ENCODE measurements around the gene CCDC167.
"Not testable (repeated sequence)": the region's sequence is repeated elsewhere in the genome, so short reads cannot be mapped to it uniquely, and the experiment has no call there.

CCDC167 gene

DNA sequence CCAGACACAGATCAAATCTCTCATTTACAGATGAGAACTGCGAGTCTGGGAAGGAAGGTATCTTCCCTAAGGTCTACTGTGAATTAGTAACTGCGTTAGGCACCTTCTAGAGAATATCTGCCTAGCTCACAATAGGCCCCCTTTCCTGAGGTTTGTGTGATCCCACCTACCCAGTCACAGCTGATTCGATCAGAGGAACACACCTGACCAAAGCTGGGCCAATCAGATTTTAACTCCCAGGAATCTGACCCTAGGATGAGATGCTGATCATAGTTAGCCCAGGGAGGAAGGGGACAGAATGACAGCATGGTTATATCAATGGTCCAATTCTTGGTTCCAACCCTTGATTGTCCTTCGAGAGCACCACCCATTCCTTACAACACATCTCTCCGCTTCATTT is 7.4 kb upstream of the CCDC167 start:
- peaks cover 4% of the 10 kb centered on the region; the same call in 1 of the 2 replicates for H3K4me1 ChIP-seq (ENCODE audit: insufficient read depth, low read length)
- no peak overlapping the region for H3K27ac ChIP-seq (ENCODE audit: low read depth, low read length)
- peaks cover 13% of the 10 kb centered on the region for H3K27me3 ChIP-seq (ENCODE audit: insufficient read depth, low read length)
- no peaks in the 10 kb centered on the region for H3K9me3 ChIP-seq (ENCODE audit: insufficient read depth, low read depth, low read length)
- H3K36me3 ChIP-seq (ENCODE audit: insufficient read depth, low read length): no peaks in the 10 kb centered on the region
- 96% methylated on average over 4 of the region's 5 CpGs for WGBS
- no peak overlapping the region for H3K4me3 ChIP-seq (ENCODE audit: low read length)
- H3K9ac ChIP-seq (ENCODE audit: low read depth, low read length): no peak overlapping the region

DNA sequence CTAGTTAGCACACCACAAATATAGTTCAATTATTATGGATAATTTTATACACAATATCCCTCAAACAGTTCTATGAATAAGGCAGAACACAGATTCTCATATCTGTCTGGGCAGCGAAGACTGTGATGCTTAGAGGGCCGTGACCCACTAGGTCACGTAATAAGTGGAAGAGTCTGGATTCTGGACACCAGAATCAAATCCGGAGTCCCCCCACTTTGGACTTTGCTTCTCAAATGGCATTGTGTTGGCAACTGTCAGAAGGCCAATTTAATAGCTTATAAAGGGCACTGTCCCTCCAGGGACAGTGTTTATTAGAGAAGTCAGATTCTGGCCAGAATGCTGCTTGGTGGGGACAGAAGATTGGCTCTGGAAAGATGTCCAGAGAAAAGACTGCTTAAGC is 6.8 kb upstream of the CCDC167 start:
- Histone ChIP-seq H3K36me3 (ENCODE audit: insufficient read depth, low read length) (no peaks in the 10 kb centered on the region), H3K4me1 (ENCODE audit: insufficient read depth, low read length) (no peaks in the 10 kb centered on the region), H3K27me3 (ENCODE audit: insufficient read depth, low read length) (peaks cover 7% of the 10 kb centered on the region), H3K9ac (ENCODE audit: low read depth, low read length) (no peak overlapping the region), H3K4me3 (ENCODE audit: low read length) (no peak overlapping the region), H3K27ac (ENCODE audit: low read depth, low read length) (no peak overlapping the region), H3K9me3 (ENCODE audit: insufficient read depth, low read depth, low read length) (no peaks in the 10 kb centered on the region)
- WGBS: 69% methylated on average over 4 of the region's 4 CpGs

DNA sequence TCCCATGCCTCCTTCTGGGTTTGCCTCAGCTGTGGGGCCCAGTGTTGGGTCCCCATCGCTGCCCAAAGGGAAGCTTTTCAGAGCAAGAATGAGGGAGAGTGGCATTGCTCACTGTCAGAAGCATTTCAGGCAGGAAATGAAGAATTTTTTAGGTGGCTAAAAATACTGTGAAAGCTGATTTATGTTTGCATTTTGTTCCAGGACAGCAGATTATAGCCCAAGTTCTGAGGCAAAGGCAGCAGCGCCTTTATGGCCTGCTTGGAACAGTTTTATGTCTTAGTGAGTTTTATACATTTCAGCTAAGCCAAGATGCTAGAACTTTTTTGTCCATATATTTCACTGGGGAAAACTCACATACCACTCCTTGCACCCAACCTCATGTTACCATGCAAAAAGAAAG is 4.3 kb upstream of the CCDC167 start:
- H3K4me1 ChIP-seq (ENCODE audit: insufficient read depth, low read length): peaks cover 4% of the 10 kb centered on the region; the same call in 1 of the 2 replicates
- H3K27ac ChIP-seq (ENCODE audit: low read depth, low read length): no peak overlapping the region
- no peak overlapping the region for H3K4me3 ChIP-seq (ENCODE audit: low read length)
- 91% methylated on average over 2 of the region's 2 CpGs for WGBS
- no peaks in the 10 kb centered on the region for H3K9me3 ChIP-seq (ENCODE audit: insufficient read depth, low read depth, low read length)
- H3K9ac ChIP-seq (ENCODE audit: low read depth, low read length): no peak overlapping the region
- no peaks in the 10 kb centered on the region for H3K27me3 ChIP-seq (ENCODE audit: insufficient read depth, low read length)
- H3K36me3 ChIP-seq (ENCODE audit: insufficient read depth, low read length): no peaks in the 10 kb centered on the region

DNA sequence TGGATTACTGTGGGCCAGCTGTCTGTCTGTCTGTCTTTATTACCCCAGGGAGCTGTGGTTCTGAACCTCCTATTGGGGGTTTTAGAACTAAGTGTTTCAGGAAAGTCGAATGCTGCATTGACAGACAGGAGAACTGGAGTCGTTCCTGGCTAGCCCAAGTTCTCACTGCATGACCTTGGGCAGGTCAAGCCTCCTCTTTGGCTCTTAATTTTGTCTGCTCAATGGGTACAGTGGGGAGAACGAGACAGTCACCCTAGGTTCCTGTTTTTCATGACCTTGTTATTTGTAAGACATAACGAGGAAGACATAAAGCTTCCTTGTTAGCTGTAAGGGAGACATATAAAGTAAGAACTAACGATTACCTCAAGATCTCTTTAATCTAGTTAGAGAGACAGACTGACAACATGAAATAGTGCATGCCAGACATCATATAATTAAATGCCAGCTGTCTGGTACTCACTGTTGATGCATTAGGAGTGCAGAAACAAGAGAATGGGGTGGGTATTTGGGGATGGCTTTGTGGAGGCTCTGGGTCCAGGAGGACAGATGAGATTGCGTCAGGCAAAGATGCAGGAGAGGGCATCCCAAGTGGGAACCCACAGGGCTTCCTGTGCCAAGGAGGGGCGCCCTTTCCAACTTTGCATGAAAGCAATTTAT is 3.7 kb upstream of the CCDC167 start:
- H3K27me3 ChIP-seq (ENCODE audit: insufficient read depth, low read length): no peaks in the 10 kb centered on the region
- H3K4me3 ChIP-seq (ENCODE audit: low read length): no peak overlapping the region
- H3K9me3 ChIP-seq (ENCODE audit: insufficient read depth, low read depth, low read length): no peaks in the 10 kb centered on the region
- no peak overlapping the region for H3K9ac ChIP-seq (ENCODE audit: low read depth, low read length)
- WGBS: 91% methylated on average over 7 of the region's 7 CpGs
- H3K36me3 ChIP-seq (ENCODE audit: insufficient read depth, low read length): no peaks in the 10 kb centered on the region
- peaks cover 7% of the 10 kb centered on the region; the same call in 1 of the 2 replicates for H3K4me1 ChIP-seq (ENCODE audit: insufficient read depth, low read length)
- H3K27ac ChIP-seq (ENCODE audit: low read depth, low read length): no peak overlapping the region

DNA sequence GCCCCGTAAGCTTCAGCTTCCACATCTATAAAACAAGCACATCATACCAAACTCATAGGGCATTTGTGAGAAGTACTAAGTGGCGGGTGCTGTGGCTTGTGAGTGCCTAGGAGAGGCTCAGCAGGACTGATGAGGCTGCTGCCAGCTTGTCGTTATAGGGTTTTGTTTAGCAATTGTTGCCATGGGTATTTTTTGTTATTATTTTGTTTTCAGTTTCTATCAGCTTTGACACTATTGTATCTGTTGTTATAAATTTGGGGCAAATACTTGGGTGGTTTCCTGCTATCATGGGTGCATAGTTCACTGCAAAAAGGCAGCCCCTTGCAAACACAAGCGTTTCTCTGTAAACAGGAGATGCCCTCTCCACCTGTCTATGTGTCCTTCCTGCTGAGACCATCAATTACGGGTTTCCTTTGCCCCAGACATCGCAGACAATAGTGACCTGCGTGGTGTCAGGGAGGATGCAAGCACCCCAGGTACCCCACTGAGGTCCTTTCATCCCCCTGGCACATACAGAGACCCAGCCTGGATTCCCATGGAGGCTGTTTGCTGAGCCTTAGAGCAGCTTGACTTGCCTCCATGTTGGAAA is 3.1 kb upstream of the CCDC167 start:
- H3K4me3 ChIP-seq (ENCODE audit: low read length): no peak overlapping the region
- H3K9ac ChIP-seq (ENCODE audit: low read depth, low read length): no peak overlapping the region
- H3K27ac ChIP-seq (ENCODE audit: low read depth, low read length): no peak overlapping the region
- H3K36me3 ChIP-seq (ENCODE audit: insufficient read depth, low read length): no peaks in the 10 kb centered on the region
- H3K9me3 ChIP-seq (ENCODE audit: insufficient read depth, low read depth, low read length): no peaks in the 10 kb centered on the region
- no peaks in the 10 kb centered on the region for H3K27me3 ChIP-seq (ENCODE audit: insufficient read depth, low read length)
- H3K4me1 ChIP-seq (ENCODE audit: insufficient read depth, low read length): peaks cover 7% of the 10 kb centered on the region; the same call in 1 of the 2 replicates
- WGBS: 54% methylated on average over 7 of the region's 7 CpGs

DNA sequence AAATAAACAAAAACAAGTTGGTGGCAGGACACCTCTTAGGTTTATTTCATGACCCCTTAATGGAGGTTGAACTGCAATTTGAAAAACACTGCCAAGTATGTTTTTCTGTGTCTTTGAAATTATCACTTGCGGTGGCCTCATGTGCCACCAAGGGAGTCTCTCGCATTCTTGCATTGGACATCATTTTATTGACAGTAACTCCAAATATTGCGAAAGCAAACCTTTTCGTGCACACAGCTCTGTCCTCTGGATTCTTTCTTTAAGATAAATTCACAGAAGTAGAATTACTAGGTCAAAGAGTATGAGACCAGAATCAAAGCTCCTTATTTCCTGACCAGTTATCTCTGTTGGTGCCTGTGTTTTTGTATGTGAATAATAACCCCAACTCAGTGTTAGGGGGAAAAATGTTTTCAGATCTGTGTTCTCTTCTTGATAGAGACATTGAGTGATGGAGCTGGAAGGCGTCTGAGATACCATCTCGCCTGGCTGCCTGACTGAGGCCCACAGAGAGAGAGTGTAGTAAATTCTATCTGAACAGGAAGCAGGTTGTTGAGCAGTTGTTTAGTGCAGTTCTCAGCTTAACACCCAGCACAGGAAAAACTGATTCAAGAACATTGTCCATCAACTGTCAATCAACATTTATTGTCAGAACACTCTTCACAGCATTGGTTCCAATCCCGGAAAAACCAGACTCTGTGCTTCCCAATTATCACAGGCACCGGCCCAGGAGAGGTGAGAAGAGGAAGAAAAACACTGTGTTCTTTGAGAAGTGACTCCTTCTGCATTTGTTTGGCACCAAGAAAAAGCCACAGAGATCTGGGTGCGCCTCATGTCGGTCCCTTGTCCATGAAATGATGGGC is 2.2 kb upstream of the CCDC167 start:
- Histone ChIP-seq H3K4me3 (ENCODE audit: low read length) (no peak overlapping the region), H3K9ac (ENCODE audit: low read depth, low read length) (no peak overlapping the region), H3K36me3 (ENCODE audit: insufficient read depth, low read length) (no peaks in the 10 kb centered on the region), H3K9me3 (ENCODE audit: insufficient read depth, low read depth, low read length) (no peaks in the 10 kb centered on the region), H3K27ac (ENCODE audit: low read depth, low read length) (no peak overlapping the region), H3K27me3 (ENCODE audit: insufficient read depth, low read length) (no peaks in the 10 kb centered on the region), H3K4me1 (ENCODE audit: insufficient read depth, low read length) (peaks cover 7% of the 10 kb centered on the region; the same call in 1 of the 2 replicates)
- WGBS: 94% methylated on average over 10 of the region's 10 CpGs

DNA sequence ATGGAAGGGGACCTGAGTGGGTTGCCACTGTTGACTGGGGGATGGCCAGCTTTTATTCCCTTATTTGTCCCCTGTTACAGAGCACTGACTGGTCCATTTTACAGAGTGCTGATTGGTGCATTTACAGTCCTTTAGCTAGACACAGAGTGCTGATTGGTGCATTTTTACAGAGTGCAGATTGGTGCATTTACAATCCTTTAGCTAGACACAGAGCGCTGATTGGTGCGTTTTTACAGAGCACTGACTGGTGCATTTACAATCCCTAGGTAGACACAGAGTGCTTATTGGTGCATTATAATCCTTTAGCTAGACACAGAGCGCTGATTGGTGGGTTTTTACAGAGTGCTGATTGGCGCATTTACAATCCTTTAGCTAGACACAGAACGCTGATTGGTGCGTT is 1.2 kb upstream of the CCDC167 start:
- not testable (repeated sequence) for H3K4me3 ChIP-seq (ENCODE audit: low read length); H3K4me1 ChIP-seq (ENCODE audit: insufficient read depth, low read length); H3K9ac ChIP-seq (ENCODE audit: low read depth, low read length); H3K27me3 ChIP-seq (ENCODE audit: insufficient read depth, low read length); H3K9me3 ChIP-seq (ENCODE audit: insufficient read depth, low read depth, low read length); H3K36me3 ChIP-seq (ENCODE audit: insufficient read depth, low read length); H3K27ac ChIP-seq (ENCODE audit: low read depth, low read length)
- WGBS: 95% methylated on average over 6 of the region's 6 CpGs

DNA sequence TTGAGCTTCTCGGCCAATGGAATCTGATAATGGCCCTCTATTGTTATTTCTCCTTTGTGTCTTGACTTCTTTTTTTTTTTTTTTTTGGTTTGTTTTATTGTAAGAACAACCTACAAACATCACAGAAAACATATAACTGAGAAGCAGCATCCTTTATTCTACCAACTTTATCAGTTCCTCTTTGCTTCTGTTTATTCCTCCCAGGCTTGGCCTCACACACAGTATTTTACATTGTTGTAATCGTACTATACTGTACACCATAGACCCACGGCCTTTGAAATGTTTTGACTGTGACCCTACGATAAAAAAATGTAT is 558 bp upstream of the CCDC167 start:
- Histone ChIP-seq H3K9ac (ENCODE audit: low read depth, low read length) (peak overlapping the region; percentile 70; the same call in 1 of the 2 replicates), H3K27me3 (ENCODE audit: insufficient read depth, low read length) (no peaks in the 10 kb centered on the region), H3K36me3 (ENCODE audit: insufficient read depth, low read length) (no peaks in the 10 kb centered on the region), H3K27ac (ENCODE audit: low read depth, low read length) (no peak overlapping the region), H3K4me1 (ENCODE audit: insufficient read depth, low read length) (peaks cover 7% of the 10 kb centered on the region; the same call in 1 of the 2 replicates), H3K4me3 (ENCODE audit: low read length) (peak overlapping the region; percentile 72), H3K9me3 (ENCODE audit: insufficient read depth, low read depth, low read length) (no peaks in the 10 kb centered on the region)
- WGBS: 64% methylated on average over 4 of the region's 4 CpGs

DNA sequence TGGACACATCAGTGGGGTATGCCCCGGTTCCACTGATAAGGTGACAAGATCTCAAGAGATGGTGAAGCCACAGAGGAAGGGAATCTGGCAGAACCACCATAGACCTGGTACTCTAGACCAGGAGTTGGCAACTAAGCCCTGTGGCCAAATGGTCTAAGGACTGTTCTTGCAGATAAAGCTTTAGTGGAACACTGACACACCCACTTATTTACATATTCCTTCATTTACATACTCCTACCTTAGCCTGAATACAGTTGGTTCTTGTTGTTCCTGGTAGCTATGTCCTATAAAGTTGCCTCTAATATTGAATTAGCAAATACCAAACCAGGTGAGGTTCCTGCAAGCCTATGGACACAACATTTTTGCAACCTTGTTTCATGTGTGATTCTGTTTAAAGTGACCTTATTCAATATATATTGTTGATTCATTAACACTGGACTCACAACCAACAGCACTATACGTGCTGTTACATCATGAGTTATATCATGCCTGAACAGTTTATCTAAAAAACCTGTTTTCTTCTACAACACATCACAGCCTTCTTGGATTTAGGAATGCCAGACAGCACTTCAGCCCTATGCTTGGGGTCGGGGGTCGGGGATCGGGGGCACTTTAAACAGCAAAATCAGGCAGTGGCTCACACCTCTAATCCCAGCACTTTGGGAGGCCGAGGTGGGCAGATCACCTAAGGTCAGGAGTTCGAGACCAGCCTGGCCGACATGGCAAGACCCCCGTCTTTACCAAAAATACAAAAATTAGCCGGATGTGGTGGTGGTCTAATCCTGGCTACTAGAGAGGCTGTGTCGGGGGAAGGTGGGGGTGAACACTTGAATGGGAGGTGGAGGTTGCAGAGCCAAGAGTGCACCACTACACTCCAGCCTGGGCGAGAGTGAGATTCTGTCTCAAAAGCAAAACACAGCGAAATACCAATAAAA is 2.5 kb downstream of the CCDC167 start:
- Histone ChIP-seq H3K36me3 (ENCODE audit: insufficient read depth, low read length) (no peaks in the 10 kb centered on the region), H3K27ac (ENCODE audit: low read depth, low read length) (no peak overlapping the region), H3K4me3 (ENCODE audit: low read length) (no peak overlapping the region), H3K9me3 (ENCODE audit: insufficient read depth, low read depth, low read length) (no peaks in the 10 kb centered on the region), H3K9ac (ENCODE audit: low read depth, low read length) (no peak overlapping the region), H3K4me1 (ENCODE audit: insufficient read depth, low read length) (peaks cover 16% of the 10 kb centered on the region), H3K27me3 (ENCODE audit: insufficient read depth, low read length) (no peaks in the 10 kb centered on the region)
- 95% methylated on average over 13 of the region's 13 CpGs for WGBS

DNA sequence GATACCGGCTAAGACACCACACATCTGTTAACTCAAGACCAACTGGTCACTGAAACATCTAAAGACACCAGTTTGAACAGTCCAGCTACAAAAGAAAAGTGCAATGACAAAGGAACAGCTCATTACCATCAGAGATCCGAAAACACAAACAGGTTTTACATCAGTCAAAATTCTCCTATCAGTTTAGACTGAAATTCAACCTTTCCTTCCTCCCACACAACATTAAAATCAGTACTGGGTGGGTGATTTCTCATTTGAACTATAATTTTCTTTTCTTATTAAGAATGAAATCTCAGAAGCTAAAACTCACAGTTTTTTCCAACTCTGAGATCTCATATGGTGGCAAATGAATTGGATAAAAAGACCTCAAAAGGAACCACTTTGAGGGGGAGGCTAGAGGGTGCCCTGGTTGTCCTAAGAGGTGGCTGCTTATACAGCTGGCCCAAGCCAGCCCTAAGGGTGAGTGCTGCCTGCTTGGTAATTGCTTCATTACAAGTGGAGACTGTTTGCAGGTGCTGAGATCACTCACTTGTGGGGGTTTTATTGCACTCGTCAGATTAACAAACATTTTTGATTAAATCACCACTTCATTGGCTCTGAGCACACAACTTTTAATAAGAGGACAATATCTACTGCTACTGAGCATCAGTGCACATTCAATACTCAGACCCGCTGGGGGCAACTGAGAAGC is 4.3 kb downstream of the CCDC167 start:
- 90% methylated on average over 4 of the region's 4 CpGs for WGBS
- Histone ChIP-seq H3K27me3 (ENCODE audit: insufficient read depth, low read length) (no peaks in the 10 kb centered on the region), H3K4me3 (ENCODE audit: low read length) (no peak overlapping the region), H3K4me1 (ENCODE audit: insufficient read depth, low read length) (peaks cover 26% of the 10 kb centered on the region), H3K9me3 (ENCODE audit: insufficient read depth, low read depth, low read length) (no peaks in the 10 kb centered on the region), H3K27ac (ENCODE audit: low read depth, low read length) (no peak overlapping the region), H3K9ac (ENCODE audit: low read depth, low read length) (no peak overlapping the region), H3K36me3 (ENCODE audit: insufficient read depth, low read length) (no peaks in the 10 kb centered on the region)
